GM18909 (cell line): ENCODE results near the gene ZNF793.

Experiments
- ATAC-seq: cut with Tn5 transposase; IDR thresholded peaks from one replicate; pipeline ENCODE4 v1.9.1; 2021; ENCODE audit warnings: mild to moderate bottlenecking; ENCODE audit not compliant: unreplicated experiment, poor library complexity

ZNF793 gene

DNA sequence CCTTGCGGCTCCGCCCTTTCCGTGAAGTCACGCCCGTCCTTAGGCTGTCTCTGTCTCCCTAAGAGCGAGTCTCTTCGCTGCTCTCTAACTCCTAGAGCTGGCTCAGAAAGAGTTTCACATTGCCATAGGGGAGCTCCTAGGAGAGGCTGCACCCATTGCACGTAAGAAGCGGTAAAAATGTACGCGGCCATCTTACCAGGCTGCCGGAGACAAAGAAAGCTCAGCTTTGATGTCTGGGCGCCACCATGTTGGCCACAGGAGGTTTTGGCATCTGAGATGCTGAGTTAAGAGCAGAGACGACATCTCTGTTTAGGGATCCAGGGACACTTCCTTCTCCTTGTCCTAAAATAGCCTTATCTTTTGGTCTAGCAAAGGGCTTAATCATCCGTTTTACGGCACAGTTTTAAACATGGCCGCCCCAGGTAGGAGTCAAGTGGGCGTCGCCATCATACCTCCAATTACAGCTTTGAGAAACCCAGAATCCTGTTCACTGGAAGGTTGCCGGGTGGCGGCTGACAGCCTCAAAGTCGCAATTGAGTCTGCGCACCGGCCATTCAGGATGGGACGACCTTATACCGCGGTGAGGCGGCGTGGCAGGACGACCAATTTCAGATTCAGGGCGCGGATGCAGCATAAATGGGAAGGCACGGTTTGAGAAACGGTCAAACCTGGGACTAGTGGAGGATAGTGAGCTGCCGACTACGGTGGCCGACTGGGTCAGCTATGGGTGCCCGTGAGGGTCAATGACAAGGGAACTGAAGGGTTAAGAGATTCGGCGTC is at the start of gene ZNF793:
Gene ZNF793, plus strand, starts transcription at position 553 of the 780 bp plus-strand sequence. CDS start 16,501 bp downstream, outside the sequence.
- ATAC-seq: peak; percentile 65

DNA sequence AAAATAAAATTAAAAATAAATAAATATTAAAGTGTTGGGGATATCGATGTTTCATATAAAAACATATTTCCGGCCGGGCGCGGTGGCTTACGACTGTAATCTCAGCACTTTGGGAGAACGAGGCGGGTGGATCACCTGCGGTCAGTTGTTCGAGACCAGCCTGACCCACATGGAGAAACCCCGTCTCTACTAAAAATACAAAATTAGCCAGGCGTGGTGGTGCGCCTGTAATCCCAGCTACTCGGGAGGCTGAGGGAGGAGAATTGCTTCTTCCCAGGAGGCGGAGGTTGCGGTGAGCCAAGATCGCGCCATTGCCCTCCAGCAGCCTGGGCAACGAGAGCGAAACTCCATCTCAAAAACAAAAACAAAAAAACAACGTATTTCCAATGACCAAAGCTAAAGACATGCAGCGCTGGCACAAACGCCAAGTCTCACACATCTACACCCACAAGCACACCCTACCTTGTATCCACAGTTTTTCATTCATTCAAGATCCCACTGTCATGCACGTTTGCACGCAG is 40.4 kb upstream of the ZNF793 start:
- ATAC-seq: no peak

DNA sequence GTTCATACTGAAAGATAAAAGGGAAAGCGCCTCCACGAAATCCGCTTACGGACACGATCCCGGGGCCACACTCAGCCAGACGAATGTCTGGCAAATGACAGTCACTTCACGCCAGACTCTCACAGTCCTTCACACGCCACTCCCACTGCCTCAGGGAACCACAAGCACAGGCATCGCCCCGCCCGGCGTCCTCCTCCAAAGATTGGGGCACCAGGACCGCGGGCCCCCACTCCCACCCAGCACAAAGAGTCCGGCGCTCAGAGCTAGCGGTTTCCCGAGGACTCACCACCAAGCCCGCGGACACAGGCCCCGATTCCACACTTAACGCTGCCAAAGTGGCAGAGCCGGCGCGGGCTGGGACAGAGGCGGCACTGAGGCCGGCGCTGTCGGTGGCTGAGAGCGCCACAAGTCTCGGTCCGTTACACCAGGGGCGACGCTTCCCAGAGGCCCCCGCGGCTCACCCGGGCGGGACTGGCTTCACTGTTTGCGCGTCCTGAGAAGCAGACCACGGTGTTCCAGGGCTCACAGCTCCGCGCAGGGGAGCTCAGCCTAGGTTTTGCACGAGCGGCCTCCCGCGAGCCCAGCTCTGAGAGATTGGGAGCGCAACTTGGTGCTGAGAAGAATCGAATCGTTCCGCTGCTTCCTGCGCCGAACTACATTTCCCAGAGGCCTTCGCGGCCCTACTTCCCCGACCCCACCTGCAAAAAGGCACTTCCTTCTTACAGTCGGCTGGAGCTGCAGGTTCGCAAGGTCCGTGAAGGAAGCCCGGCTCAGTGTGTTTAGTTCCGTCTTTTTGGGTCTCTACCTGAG is 39.7 kb upstream of the ZNF793 start, which contains the start of gene ZNF569:
Gene ZNF569, minus strand, starts transcription at position 647 of the 810 bp plus-strand sequence. CDS start 22,523 bp downstream, outside the sequence.
- ATAC-seq: peak; percentile 69

- no peak for ATAC-seq
These were observed 39.1 kb upstream of the ZNF793 start for GRCh38 chr19:37467608-37468090.

- peak; percentile 70 for ATAC-seq
These were observed 37.6 kb upstream of the ZNF793 start, which contains the start of gene ZNF570 for GRCh38 chr19:37468961-37469777. Gene ZNF570, plus strand, starts transcription at chr19:37469356. Its CDS starts 999 bp downstream, at chr19:37470355.

- no peak for ATAC-seq
These were observed 36.5 kb upstream of the ZNF793 start for GRCh38 chr19:37470216-37470615.

GRCh38 chr19:37472165-37472564 is 34.6 kb upstream of the ZNF793 start:
- no peak for ATAC-seq

DNA sequence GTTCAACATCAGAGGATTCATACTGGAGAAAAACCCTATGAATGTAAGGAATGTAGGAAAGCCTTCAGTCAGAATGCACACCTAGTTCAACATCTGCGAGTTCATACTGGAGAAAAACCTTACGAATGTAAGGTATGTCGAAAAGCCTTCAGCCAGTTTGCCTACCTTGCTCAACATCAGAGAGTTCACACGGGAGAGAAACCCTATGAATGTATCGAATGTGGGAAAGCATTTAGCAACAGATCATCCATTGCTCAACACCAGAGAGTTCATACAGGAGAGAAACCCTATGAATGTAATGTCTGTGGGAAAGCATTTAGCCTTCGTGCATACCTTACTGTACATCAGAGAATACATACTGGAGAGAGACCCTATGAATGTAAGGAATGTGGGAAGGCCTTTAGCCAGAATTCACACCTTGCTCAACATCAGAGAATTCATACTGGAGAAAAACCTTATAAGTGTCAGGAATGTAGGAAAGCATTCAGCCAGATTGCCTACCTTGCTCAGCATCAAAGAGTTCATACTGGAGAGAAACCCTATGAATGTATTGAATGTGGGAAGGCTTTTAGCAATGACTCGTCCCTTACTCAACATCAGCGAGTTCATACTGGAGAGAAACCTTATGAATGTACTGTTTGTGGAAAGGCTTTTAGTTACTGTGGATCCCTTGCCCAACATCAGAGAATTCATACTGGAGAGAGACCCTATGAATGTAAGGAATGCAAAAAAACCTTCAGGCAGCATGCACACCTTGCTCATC is 22.2 kb upstream of the ZNF793 start:
- no peak for ATAC-seq

DNA sequence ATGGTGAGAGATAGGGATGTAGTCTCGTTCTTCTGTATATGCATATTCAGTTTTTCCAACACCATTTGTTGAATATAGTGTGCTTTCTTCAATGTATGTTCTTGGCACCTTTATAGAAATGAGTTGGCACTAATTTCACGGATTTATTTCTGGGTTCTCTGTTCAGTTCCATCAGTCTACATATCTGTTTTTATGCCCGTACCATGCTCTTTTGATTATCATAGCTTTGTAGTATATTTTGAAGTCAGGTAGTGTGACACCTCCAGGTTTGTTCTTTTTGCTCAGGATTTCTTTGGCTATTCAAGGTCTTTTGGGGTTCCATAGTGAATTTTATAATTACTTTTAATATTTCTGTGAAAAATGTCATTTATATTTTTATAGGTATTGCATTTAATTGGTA is 14.5 kb upstream of the ZNF793 start:
- ATAC-seq: no peak

- ATAC-seq: no peak
These were observed 767 bp upstream of the ZNF793 start for GRCh38 chr19:37505958-37506386.

DNA sequence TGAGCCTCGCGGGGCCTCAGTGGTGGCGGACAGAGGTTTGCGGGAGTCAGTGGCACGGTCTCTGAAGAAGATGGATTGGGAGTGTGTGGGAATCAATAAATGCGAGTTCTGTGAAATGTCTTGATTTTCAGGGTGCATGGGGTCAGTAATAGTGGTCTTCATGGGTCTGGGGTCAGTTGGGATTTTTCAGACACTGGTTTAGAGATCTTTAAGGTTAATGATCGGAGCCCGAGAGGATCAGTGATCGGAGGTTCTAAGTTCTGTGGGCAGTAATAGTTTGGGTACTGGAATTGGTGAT is 377 bp downstream of the ZNF793 start:
- ATAC-seq: no peak

- no peak for ATAC-seq
These were observed 4.4 kb downstream of the ZNF793 start for GRCh38 chr19:37511186-37511585.

GRCh38 chr19:37511821-37512220 is 5.1 kb downstream of the ZNF793 start:
- no peak for ATAC-seq

- ATAC-seq: no peak
These were observed 6.7 kb downstream of the ZNF793 start for GRCh38 chr19:37513397-37513796.

DNA sequence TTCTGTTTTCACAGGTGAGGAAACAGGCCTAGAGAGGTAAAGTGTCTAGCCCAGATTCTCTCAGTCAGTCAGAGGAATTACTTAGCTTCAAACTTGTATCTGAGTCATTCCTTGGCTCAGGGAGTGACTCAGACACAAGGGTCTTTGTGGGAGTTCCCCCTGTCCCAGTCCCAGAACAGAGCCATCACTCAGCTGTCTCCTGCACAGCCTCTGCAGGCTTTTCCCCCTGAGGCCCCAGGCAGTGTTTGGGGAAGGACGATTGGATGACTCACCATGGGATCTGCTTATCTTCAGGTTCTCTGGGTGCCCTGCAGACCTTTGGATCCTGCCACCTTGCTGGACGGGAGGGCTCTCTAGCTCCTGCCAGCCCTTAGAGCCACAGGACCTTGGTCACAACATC is 13.2 kb downstream of the ZNF793 start:
- no peak for ATAC-seq

- ATAC-seq: no peak
These were observed 30.7 kb downstream of the ZNF793 start for GRCh38 chr19:37537391-37537947.

GRCh38 chr19:37551129-37551993 is 44.6 kb downstream of the ZNF793 start:
- no peak for ATAC-seq

DNA sequence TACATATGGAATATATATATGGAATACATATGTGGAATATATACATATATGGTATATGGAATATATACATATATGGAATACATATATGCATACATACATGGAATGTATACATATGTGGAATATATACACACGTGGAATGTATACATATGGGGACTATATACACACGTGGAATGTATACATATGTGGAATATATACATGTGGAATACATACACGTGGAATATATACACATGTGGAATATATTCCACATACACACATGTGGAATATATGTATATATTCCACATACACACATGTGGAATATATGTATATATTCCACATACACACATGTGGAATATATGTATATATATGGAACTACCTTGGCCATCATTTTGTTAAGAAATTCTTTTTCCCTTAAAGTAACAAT is 56.8 kb downstream of the ZNF793 start:
- ATAC-seq: no peak
